Activated B cell treated with CpG ODN at 0.5 μM for 24 hours (primary cell): ENCODE results near the gene ZDHHC3. TPM values are rescaled to one million over a fixed set of nuclear protein-coding genes. Genes with fewer than 3 reads are reported as not detected.

Experiments
- ATAC-seq: fragments of 200-7000 bp; cut with Tn5 transposase; one replicate; pipeline ENCODE4 v1.10.0; 2021; ENCODE audit warnings: low read depth, mild to moderate bottlenecking, moderate library complexity
- CTCF ChIA-PET: fragments of 350-600 bp; sonication (Branson Sonifier 250); formaldehyde crosslinking; loops from one replicate; lab custom pipeline; 2021; ENCODE audit warnings: antibody characterized with exemption; lab: Charles Lee
- POLR2A ChIA-PET: fragments of 350-600 bp; sonication (Branson Sonifier 250); formaldehyde crosslinking; loops from one replicate; lab custom pipeline; 2021; ENCODE audit warnings: antibody characterized with exemption; lab: Charles Lee
- DNase-seq: peaks from one replicate; pipeline ENCODE4 v3.0.0; 2022
- H3K27ac Mint-ChIP-seq: one replicate; pipeline ENCODE4 v1.8.0; 2020; ENCODE audit warnings: mixed read lengths
- H3K27me3 Mint-ChIP-seq: one replicate; pipeline ENCODE4 v1.8.0; 2021; ENCODE audit warnings: mixed read lengths
- H3K36me3 Mint-ChIP-seq: one replicate; pipeline ENCODE4 v1.8.0; 2021; ENCODE audit warnings: low read depth, mixed read lengths
- H3K4me1 Mint-ChIP-seq: one replicate; pipeline ENCODE4 v1.8.0; 2021; ENCODE audit warnings: mixed read lengths
- H3K4me3 Mint-ChIP-seq: one replicate; pipeline ENCODE4 v1.8.0; 2020; ENCODE audit warnings: mild to moderate bottlenecking, mixed read lengths
- H3K9me3 Mint-ChIP-seq: one replicate; pipeline ENCODE4 v1.8.0; 2020; ENCODE audit warnings: mixed read lengths
- intact Hi-C: fragments of 100-400 bp; cut with micrococcal nuclease; formaldehyde crosslinking; loops from one replicate; pipeline ENCODE4 v1.15.1; 2024
- total RNA-seq: library from RNA; stranded (reverse); gene quantifications from 2 replicates; pipeline ENCODE4 v1.2.3, GENCODE V29; 2022
- TF ChIP-seq, protein P1 (sequence below): fragments of 200-600 bp; IDR thresholded peaks from one replicate; pipeline ENCODE4 v1.8.0; 2022; ENCODE audit warnings: antibody characterized with exemption, mild to moderate bottlenecking

ZDHHC3 gene
- total RNA-seq, 1 donor from 2014 or later: 43.4 TPM

DNA sequence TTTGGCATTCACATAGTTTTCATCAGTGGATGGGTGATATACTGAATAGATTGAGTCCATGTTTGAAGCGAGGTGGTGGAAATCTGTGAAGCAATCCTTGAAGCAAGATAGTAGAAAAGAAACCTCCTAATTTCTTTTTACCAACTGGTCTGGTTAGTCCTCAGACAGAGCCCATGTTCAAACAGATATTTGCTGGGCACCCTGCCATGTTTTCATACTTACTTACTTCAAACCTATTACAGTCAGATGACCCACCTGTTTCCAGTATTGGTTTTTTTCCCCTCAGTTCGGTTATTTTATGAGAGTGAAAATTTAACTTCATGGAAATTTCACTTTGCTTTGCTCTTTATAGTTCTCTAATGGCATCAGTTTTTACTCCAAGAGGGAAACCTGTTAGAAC lies 23.8 kb upstream of the ZDHHC3 start:
- ChIA-PET POLR2A (no interaction called here), CTCF (no interaction called here)
- ATAC-seq (no peak), DNase-seq (no peak)
- Mint-ChIP-seq H3K36me3 (peaks cover 92% of the 10 kb centered on the region), H3K4me1 (peaks cover 4% of the 10 kb centered on the region), H3K4me3 (no peak overlapping the region), H3K27ac (no peak overlapping the region), H3K27me3 (no peaks in the 10 kb centered on the region), H3K9me3 (peaks cover 2% of the 10 kb centered on the region)
- intact Hi-C loops: no loop called here
- TF ChIP-seq, protein P1, sequence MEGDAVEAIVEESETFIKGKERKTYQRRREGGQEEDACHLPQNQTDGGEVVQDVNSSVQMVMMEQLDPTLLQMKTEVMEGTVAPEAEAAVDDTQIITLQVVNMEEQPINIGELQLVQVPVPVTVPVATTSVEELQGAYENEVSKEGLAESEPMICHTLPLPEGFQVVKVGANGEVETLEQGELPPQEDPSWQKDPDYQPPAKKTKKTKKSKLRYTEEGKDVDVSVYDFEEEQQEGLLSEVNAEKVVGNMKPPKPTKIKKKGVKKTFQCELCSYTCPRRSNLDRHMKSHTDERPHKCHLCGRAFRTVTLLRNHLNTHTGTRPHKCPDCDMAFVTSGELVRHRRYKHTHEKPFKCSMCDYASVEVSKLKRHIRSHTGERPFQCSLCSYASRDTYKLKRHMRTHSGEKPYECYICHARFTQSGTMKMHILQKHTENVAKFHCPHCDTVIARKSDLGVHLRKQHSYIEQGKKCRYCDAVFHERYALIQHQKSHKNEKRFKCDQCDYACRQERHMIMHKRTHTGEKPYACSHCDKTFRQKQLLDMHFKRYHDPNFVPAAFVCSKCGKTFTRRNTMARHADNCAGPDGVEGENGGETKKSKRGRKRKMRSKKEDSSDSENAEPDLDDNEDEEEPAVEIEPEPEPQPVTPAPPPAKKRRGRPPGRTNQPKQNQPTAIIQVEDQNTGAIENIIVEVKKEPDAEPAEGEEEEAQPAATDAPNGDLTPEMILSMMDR: no peak

DNA sequence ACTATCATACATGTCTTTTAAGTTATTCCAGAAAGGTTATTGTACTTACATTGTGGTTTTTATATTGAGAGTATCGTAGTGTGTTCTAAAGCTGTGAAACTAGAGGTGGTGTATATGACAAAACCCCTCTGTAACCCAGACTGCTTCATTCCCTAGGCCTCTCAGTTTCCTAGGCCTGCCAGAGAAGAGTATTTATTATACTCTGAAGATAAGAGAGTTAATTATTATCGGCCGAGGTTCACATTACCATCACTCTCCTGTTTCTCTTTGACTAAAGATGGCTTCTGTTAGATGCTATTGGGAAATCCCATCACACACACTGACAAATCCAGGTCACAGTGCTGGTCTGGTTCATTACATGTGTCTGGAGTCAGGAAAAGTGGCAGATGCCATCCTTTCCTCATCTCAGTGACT lies 20.6 kb upstream of the ZDHHC3 start:
- no peaks in the 10 kb centered on the region for H3K9me3 Mint-ChIP-seq
- DNase-seq: no peak
- ChIA-PET POLR2A (no interaction called here), CTCF (no interaction called here)
- intact Hi-C loops: no loop called here
- H3K4me1 Mint-ChIP-seq: peaks cover 4% of the 10 kb centered on the region
- H3K27me3 Mint-ChIP-seq: no peaks in the 10 kb centered on the region
- H3K36me3 Mint-ChIP-seq: peaks cover 94% of the 10 kb centered on the region
- peak overlapping the region; percentile 8 for H3K27ac Mint-ChIP-seq
- ATAC-seq: no peak
- TF ChIP-seq, protein P1: no peak
- no peak overlapping the region for H3K4me3 Mint-ChIP-seq

DNA sequence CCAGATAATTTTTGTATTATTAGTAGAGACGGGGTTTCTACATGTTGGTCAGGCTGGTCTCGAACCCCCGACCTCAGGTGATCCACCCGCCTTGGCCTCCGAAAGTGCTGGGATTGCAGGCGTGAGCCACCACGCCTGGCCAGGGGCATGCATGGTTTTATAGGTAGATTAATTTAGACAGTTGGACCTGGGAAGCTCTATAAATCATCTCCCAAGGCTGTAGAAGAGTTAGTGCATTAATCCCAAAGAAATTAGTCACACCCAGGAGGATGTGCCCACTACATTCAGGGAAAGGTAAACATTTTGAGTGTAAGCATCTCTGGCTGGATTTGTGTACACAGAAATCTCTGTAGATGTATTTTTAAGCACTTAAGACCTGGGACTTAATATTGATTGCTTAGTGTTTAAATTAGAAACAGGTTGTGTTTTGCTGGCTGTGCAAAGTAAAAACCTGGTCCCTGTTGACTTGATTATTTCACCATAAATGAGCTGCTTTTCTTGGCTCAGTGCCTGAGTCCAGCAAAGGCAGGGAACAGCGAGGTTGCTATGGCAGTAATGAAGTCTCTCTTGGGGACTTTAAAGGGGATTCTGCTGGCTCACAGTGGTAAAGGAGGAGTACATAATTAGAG lies 19.3 kb upstream of the ZDHHC3 start:
- H3K36me3 Mint-ChIP-seq: peaks cover 94% of the 10 kb centered on the region
- DNase-seq: no peak
- TF ChIP-seq, protein P1: no peak
- H3K27ac Mint-ChIP-seq: no peak overlapping the region
- intact Hi-C loops: no loop called here
- CTCF ChIA-PET: no interaction called here
- H3K4me1 Mint-ChIP-seq: peaks cover 4% of the 10 kb centered on the region
- POLR2A ChIA-PET: no interaction called here
- H3K27me3 Mint-ChIP-seq: no peaks in the 10 kb centered on the region
- ATAC-seq: no peak
- no peaks in the 10 kb centered on the region for H3K9me3 Mint-ChIP-seq
- H3K4me3 Mint-ChIP-seq: no peak overlapping the region

DNA sequence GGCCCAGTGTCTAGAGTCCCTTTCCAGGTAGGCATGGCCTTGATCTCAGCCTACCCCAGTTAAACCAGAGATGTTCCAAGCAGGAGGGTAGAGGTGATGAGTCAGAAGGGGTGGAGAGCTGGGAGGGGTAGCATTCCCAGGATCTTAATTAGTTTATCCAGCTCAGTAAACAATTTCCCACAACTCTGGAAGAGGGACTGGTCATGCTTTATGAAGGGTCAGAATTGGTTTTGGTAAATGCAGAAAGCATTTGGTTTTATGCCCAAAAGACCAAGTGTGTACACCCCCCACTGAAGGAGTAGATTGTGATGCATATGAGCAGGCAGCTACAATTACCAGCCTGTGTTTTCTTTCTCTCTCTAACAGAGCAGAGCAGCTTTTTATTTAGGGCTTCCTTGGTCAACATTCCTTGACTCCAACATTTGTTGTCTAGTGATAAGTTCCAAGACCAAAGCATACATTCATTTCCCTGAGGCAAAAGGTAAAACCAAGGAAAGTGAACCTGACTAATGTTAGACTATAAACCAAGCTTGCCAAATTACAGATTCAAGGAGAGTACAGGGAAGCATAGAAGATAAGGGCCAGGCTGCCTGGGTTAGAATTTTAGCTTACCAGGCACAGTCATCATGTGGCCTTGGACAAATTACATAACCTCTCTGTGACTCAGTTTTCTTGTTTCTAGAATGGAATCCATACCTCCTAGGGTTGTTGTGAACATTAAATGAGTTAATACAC lies 17.7 kb upstream of the ZDHHC3 start:
- POLR2A ChIA-PET: interaction anchor here (0.6 to 0.7 kb wide), 2 partner anchors 18 to 342 kb away, joined by 3 to 5 read pairs; no protein-coding TSS in a partner anchor
- Mint-ChIP-seq H3K4me3 (no peak overlapping the region), H3K27me3 (no peaks in the 10 kb centered on the region), H3K27ac (no peak overlapping the region), H3K36me3 (peaks cover 90% of the 10 kb centered on the region), H3K9me3 (no peaks in the 10 kb centered on the region), H3K4me1 (peaks cover 5% of the 10 kb centered on the region)
- ATAC-seq: no peak
- DNase-seq: no peak
- intact Hi-C loops: no loop called here
- TF ChIP-seq, protein P1: no peak
- CTCF ChIA-PET: interaction anchor here (2.4 kb wide), 1 partner anchor 9 kb away, joined by 6 read pairs; no protein-coding TSS in a partner anchor
